B cell (primary cell): ENCODE results near the gene SPECC1L. TPM values are rescaled to one million over a fixed set of nuclear protein-coding genes. Genes with fewer than 3 reads are reported as not detected.

Source experiments
- ATAC-seq: fragments of 200-7000 bp; cut with Tn5 transposase; one replicate; pipeline ENCODE4 v1.10.0; 2021; ENCODE audit warnings: low read depth, mild to moderate bottlenecking, moderate number of reproducible peaks, moderate library complexity
- CTCF ChIA-PET: fragments of 350-600 bp; sonication (Branson Sonifier 250); formaldehyde crosslinking; loops from one replicate; lab custom pipeline; 2021; ENCODE audit warnings: antibody characterized with exemption, inconsistent platforms; lab: Charles Lee
- POLR2A ChIA-PET: fragments of 350-600 bp; sonication (Branson Sonifier 250); formaldehyde crosslinking; loops from one replicate; lab custom pipeline; 2021; ENCODE audit warnings: antibody characterized with exemption; lab: Charles Lee
- DNase-seq: peaks from one replicate; pipeline ENCODE4 v3.0.0; 2013
- H2AFZ ChIP-seq: 2 replicates; pipeline ENCODE4 v1.6.1; 2012; ENCODE audit warnings: mild to moderate bottlenecking, low read depth, low read length; ENCODE audit not compliant: insufficient read depth, poor library complexity, severe bottlenecking
- H3K27ac ChIP-seq, 2 donors: 1 replicate in 1 of 2; 2 replicates in 1 of 2; pipeline ENCODE4 v1.5.1; 2012 to 2013; ENCODE audit warnings: low read length in 2 of 2, mild to moderate bottlenecking in 2 of 2, moderate library complexity in 1 of 2
- H3K27me3 ChIP-seq, 4 experiments: fragments of 200-600 bp in 1 of 4; sonication (generic) in 1 of 4; replicated peaks in 1 of 4; 1 replicate in 2 of 4; 2 replicates in 2 of 4; pipeline versions ENCODE4 v1.6.1 to v1.7.0; 2013 to 2016; ENCODE audit warnings: low read length in 3 of 4, mild to moderate bottlenecking in 2 of 4, mixed read lengths in 1 of 4, moderate library complexity in 1 of 4; ENCODE audit not compliant: insufficient read depth in 4 of 4, control insufficient read depth in 3 of 4; ENCODE audit errors: control extremely low read depth in 1 of 4
- H3K36me3 ChIP-seq, 2 experiments: replicated peaks in 1 of 2; 1 replicate in 1 of 2; 2 replicates in 1 of 2; pipeline versions ENCODE4 v1.6.1 to v1.7.1; 2013; ENCODE audit warnings: low read length in 1 of 2; ENCODE audit not compliant: insufficient read depth in 2 of 2, control insufficient read depth in 1 of 2; ENCODE audit errors: control extremely low read depth in 1 of 2, extremely low read depth in 1 of 2
- H3K4me1 ChIP-seq, 2 donors: fragments of 200-600 bp in 1 of 2; sonication (generic) in 1 of 2; 1 replicate in 1 of 2; 2 replicates in 1 of 2; pipeline versions ENCODE4 v1.5.1 to v1.6.1; 2013 to 2017; ENCODE audit warnings: low read length in 2 of 2; ENCODE audit not compliant: control insufficient read depth in 2 of 2, insufficient read depth in 2 of 2
- H3K4me2 ChIP-seq: replicated peaks from 2 replicates; pipeline ENCODE3; 2012; ENCODE audit warnings: mild to moderate bottlenecking, low read depth, low read length; ENCODE audit not compliant: poor library complexity, severe bottlenecking
- H3K4me3 ChIP-seq, 5 experiments: fragments of 200-600 bp in 1 of 5; sonication (generic) in 1 of 5; 1 replicate in 3 of 5; 2 replicates in 2 of 5; pipeline versions ENCODE4 v1.5.1 to v1.7.0; 2011 to 2016; ENCODE audit warnings: low read length in 4 of 5, mild to moderate bottlenecking in 4 of 5, low read depth in 2 of 5, control low read depth in 1 of 5, moderate library complexity in 1 of 5; ENCODE audit not compliant: insufficient read depth in 1 of 5; ENCODE audit errors: control extremely low read depth in 1 of 5, extremely low read depth in 1 of 5
- H3K79me2 ChIP-seq: fragments of 200-600 bp; sonication (generic); one replicate; pipeline ENCODE4 v1.6.0; 2016; ENCODE audit warnings: low read length; ENCODE audit not compliant: control insufficient read depth, insufficient read depth
- H3K9ac ChIP-seq: fragments of 200-600 bp; sonication (generic); 2 replicates; pipeline ENCODE4 v1.6.1; 2017; ENCODE audit warnings: mild to moderate bottlenecking, low read length, moderate library complexity
- H3K9me3 ChIP-seq, 3 donors: one replicate each; pipeline versions ENCODE4 v1.6.1 to v1.7.1; 2013; ENCODE audit warnings: low read length in 2 of 3; ENCODE audit not compliant: control insufficient read depth in 2 of 3, insufficient read depth in 1 of 3; ENCODE audit errors: control extremely low read depth in 1 of 3
- H4K20me1 ChIP-seq: 2 replicates; pipeline ENCODE4 v1.6.0; 2012; ENCODE audit warnings: mild to moderate bottlenecking, low read length; ENCODE audit not compliant: insufficient read depth, control insufficient read depth, poor library complexity, severe bottlenecking
- H3K27ac Mint-ChIP-seq: one replicate; pipeline ENCODE4 v1.8.0; 2021; ENCODE audit warnings: mixed read lengths
- H3K27me3 Mint-ChIP-seq: one replicate; pipeline ENCODE4 v1.8.0; 2021; ENCODE audit warnings: mixed read lengths
- H3K4me1 Mint-ChIP-seq: one replicate; pipeline ENCODE4 v1.8.0; 2021; ENCODE audit warnings: mixed read lengths
- H3K4me3 Mint-ChIP-seq: one replicate; pipeline ENCODE4 v1.8.0; 2021; ENCODE audit warnings: mixed read lengths
- H3K9me3 Mint-ChIP-seq: one replicate; pipeline ENCODE4 v1.8.0; 2022; ENCODE audit warnings: mixed read lengths; ENCODE audit not compliant: insufficient read depth
- CTCF ChIP-seq: fragments of 200-600 bp; IDR thresholded peaks from one replicate; pipeline ENCODE4 v1.8.0; 2022; ENCODE audit warnings: antibody characterized with exemption, mild to moderate bottlenecking
- EZH2 ChIP-seq: IDR thresholded peaks from 2 replicates; pipeline ENCODE4 v1.6.1; 2012; ENCODE audit warnings: borderline replicate concordance, low read depth, mild to moderate bottlenecking, moderate library complexity, low read length; ENCODE audit not compliant: insufficient read depth, poor library complexity, severe bottlenecking
- WGBS: methylation state at CpG from one replicate; pipeline ENCODE4 v1.1.5; 2013; ENCODE audit warnings: missing lambda C conversion rate; ENCODE audit not compliant: insufficient coverage; 5-methylcytosine and 5-hydroxymethylcytosine counted together
- intact Hi-C: fragments of 100-400 bp; cut with micrococcal nuclease; formaldehyde crosslinking; loops from one replicate; pipeline ENCODE4 v1.10.0; 2022
- polyA plus RNA-seq: library from polyadenylated mRNA; depleted of rRNA; stranded (reverse); fragments of >200 nt; gene quantifications from 2 replicates; pipeline ENCODE4 v1.2.3, GENCODE V29; 2012
- total RNA-seq, 2 donors: library from RNA; stranded (reverse); fragments of 120-200 nt in 1 of 2; gene quantifications; 1 replicate in 1 of 2; 2 replicates in 1 of 2; pipeline versions ENCODE4 v1.2.3 to v1.2.4, GENCODE V29; 2013 to 2022

Gene SPECC1L
- total and polyA plus RNA-seq, 2 donors (not counting 1 experiment from before 2014, with no cell fraction given), result 14.4 to 85.3 TPM

- Histone ChIP-seq H3K27ac (no peak overlapping the region), H4K20me1 (no peaks in the 10 kb centered on the region), H3K4me2 (no peak overlapping the region), H3K27me3 (no peaks in the 10 kb centered on the region), H2AFZ (no peak overlapping the region), H3K36me3 (peaks cover 3 to 53% of the 10 kb centered on the region in 2 experiments), H3K9me3 (no peaks in the 10 kb centered on the region), H3K79me2 (peaks cover 3% of the 10 kb centered on the region), H3K4me3 (no peak overlapping the region), H3K9ac (no peak overlapping the region), H3K4me1 (no peaks in the 10 kb centered on the region)
- H3K27ac Mint-ChIP-seq, result no peak overlapping the region
- CTCF ChIA-PET, result interaction anchor here (1.5 kb wide), 1 partner anchor 10 kb away, joined by 3 read pairs; no protein-coding TSS in a partner anchor
- 100% methylated on average over 7 of the region's 10 CpGs for WGBS
- no peaks in the 10 kb centered on the region for H3K9me3 Mint-ChIP-seq
- no peak overlapping the region for H3K4me3 Mint-ChIP-seq
- DNase-seq (no peak), ATAC-seq (no peak)
- H3K4me1 Mint-ChIP-seq, result peaks cover under 1% of the 10 kb centered on the region
- H3K27me3 Mint-ChIP-seq, result no peaks in the 10 kb centered on the region
- POLR2A ChIA-PET, result no interaction called here
- TF ChIP-seq EZH2 (no peak), CTCF (no peak)
- intact Hi-C loops, result no loop called here
Observed at GRCh38 chr22:24411256-24412004, 140.8 kb downstream of the SPECC1L start.

GRCh38 chr22:24412274-24412673 lies 141.6 kb downstream of the SPECC1L start:
- ATAC-seq (no peak), DNase-seq (no peak)
- Histone ChIP-seq H3K79me2 (no peaks in the 10 kb centered on the region), H3K4me1 (no peaks in the 10 kb centered on the region), H3K9ac (no peak overlapping the region), H3K36me3 (peaks cover 3 to 47% of the 10 kb centered on the region in 2 experiments), H4K20me1 (no peaks in the 10 kb centered on the region), H3K27ac (no peak overlapping the region), H3K27me3 (no peaks in the 10 kb centered on the region), H2AFZ (no peak overlapping the region), H3K4me3 (no peak overlapping the region), H3K9me3 (no peaks in the 10 kb centered on the region), H3K4me2 (no peak overlapping the region)
- WGBS, result 90% methylated on average over 7 of the region's 7 CpGs
- Mint-ChIP-seq H3K4me3 (no peak overlapping the region), H3K9me3 (no peaks in the 10 kb centered on the region), H3K27me3 (no peaks in the 10 kb centered on the region), H3K4me1 (peaks cover under 1% of the 10 kb centered on the region), H3K27ac (no peak overlapping the region)
- CTCF ChIA-PET, result interaction anchor here (1.3 to 1.5 kb wide), 2 partner anchors 10 to 11 kb away, joined by 3 read pairs; no protein-coding TSS in a partner anchor
- TF ChIP-seq CTCF, result no peak
- no peak for TF ChIP-seq EZH2
- POLR2A ChIA-PET, result no interaction called here
- intact Hi-C loops, result no loop called here
